ENCODE measurements around the gene MYPOP. TPM values are rescaled to one million over a fixed set of nuclear protein-coding genes. Genes with fewer than 3 reads are reported as not detected.
A peak's percentile ranks its signal among the peaks of the same experiment; 100 is the strongest.

MYPOP gene
- total RNA-seq, 4 donors from 2014 or later = 3.8 to 7.9 (median 6.0) TPM

GRCh38 chr19:45866400-45867176, 35.8 kb downstream of the MYPOP start:
- Histone ChIP-seq H3K4me3 (no peak overlapping the region), H3K9me3 (no peaks in the 10 kb centered on the region), H3K4me1 (peaks cover 19 to 25% (median 23%) of the 10 kb centered on the region in 4 donors), H3K36me3 (no peaks in the 10 kb centered on the region), H3K27ac (replicated peaks in 1 of 4) (no peak overlapping the region), H3K27me3 (peaks cover 10 to 31% (median 16%) of the 10 kb centered on the region in 4 donors)
- intact Hi-C loops (cut with DNase I) = loop anchor here (10.0 kb wide), 1 partner anchor 148 kb away; no protein-coding TSS in a partner anchor
- WGBS = 72% methylated on average over 8 of the region's 11 CpGs
- no peak for DNase-seq (ENCODE audit: extremely low spot score)
- TF ChIP-seq POLR2AphosphoS5 (IDR thresholded peaks at IDR 0.05) (no peak), CTCF (IDR thresholded peaks at IDR 0.05) (no peak), POLR2A (IDR thresholded peaks at IDR 0.05; ENCODE audit: low read depth) (no peak), EP300 (IDR thresholded peaks at IDR 0.05) (no peak)

- H3K4me1 ChIP-seq = peaks cover 24 to 35% (median 33%) of the 10 kb centered on the region in 4 donors
- H3K27me3 ChIP-seq = peaks cover 10 to 31% (median 16%) of the 10 kb centered on the region in 4 donors
- 67% methylated on average over 7 of the region's 9 CpGs for WGBS
- intact Hi-C loops (cut with DNase I) = loop anchor here (10.0 kb wide), 1 partner anchor 149 kb away; no protein-coding TSS in a partner anchor
- TF ChIP-seq POLR2AphosphoS5 (IDR thresholded peaks at IDR 0.05) = no peak
- TF ChIP-seq POLR2A (IDR thresholded peaks at IDR 0.05; ENCODE audit: low read depth) = no peak
- TF ChIP-seq CTCF (IDR thresholded peaks at IDR 0.05) = no peak
- TF ChIP-seq EP300 (IDR thresholded peaks at IDR 0.05) = no peak
- no peak overlapping the region for H3K27ac ChIP-seq (replicated peaks in 1 of 4)
- no peak overlapping the region for H3K4me3 ChIP-seq
- no peak for DNase-seq (ENCODE audit: extremely low spot score)
- H3K9me3 ChIP-seq = no peaks in the 10 kb centered on the region
- peaks cover 0 to 6% (median 0%) of the 10 kb centered on the region in 4 donors for H3K36me3 ChIP-seq
These were observed 37.0 kb downstream of the MYPOP start for GRCh38 chr19:45865269-45865948.

- Histone ChIP-seq H3K9me3 (no peaks in the 10 kb centered on the region), H3K27me3 (peaks cover 10 to 31% (median 16%) of the 10 kb centered on the region in 4 donors), H3K36me3 (peaks cover 2 to 12% (median 4%) of the 10 kb centered on the region in 4 donors), H3K4me1 (peaks cover 24 to 36% (median 33%) of the 10 kb centered on the region in 4 donors), H3K4me3 (peak overlapping the region in 3 of 4 donors; percentile 94 to 99 (median 97)), H3K27ac (replicated peaks in 1 of 4) (peak overlapping the region in 1 of 4 donors; percentile 16)
- no peak for TF ChIP-seq CTCF (IDR thresholded peaks at IDR 0.05)
- TF ChIP-seq POLR2A (IDR thresholded peaks at IDR 0.05; ENCODE audit: low read depth) = no peak
- TF ChIP-seq EP300 (IDR thresholded peaks at IDR 0.05) = no peak
- no peak for TF ChIP-seq POLR2AphosphoS5 (IDR thresholded peaks at IDR 0.05)
- WGBS = 36% methylated on average over 12 of the region's 12 CpGs
- intact Hi-C loops (cut with DNase I) = loop anchor here (10.0 kb wide), 1 partner anchor 150 kb away; no protein-coding TSS in a partner anchor
- DNase-seq (ENCODE audit: extremely low spot score) = no peak
These were observed 37.8 kb downstream of the MYPOP start for GRCh38 chr19:45864629-45865082.

- intact Hi-C loops (cut with DNase I) = loop anchor here (2.0 to 10.0 kb wide), 2 partner anchors 23 to 151 kb away; partner anchors contain the start of gene IRF2BP1
- WGBS = 5% methylated on average over 10 of the region's 71 CpGs
These were observed 38.4 kb downstream of the MYPOP start, which contains the start of gene FOXA3 for GRCh38 chr19:45863840-45864628. Gene FOXA3 (plus strand): TSS chr19:45864326. CDS start chr19:45864457, 131 bp downstream.

More at GRCh38 chr19:45863840-45864628, 38.4 kb downstream of the MYPOP start, which contains the start of gene FOXA3:
- no peak for TF ChIP-seq POLR2AphosphoS5 (IDR thresholded peaks at IDR 0.05)
- no peak for TF ChIP-seq EP300 (IDR thresholded peaks at IDR 0.05)
- TF ChIP-seq CTCF (IDR thresholded peaks at IDR 0.05) = peak; percentile 52 to 64 (median 58)
- no peak for TF ChIP-seq POLR2A (IDR thresholded peaks at IDR 0.05; ENCODE audit: low read depth)
- H3K4me3 ChIP-seq = peak within 1 kb of the TSS; percentile 94 to 100 (median 98)
- peak within 1 kb of the TSS in 3 of 4 donors; percentile 16 to 97 (median 94) for H3K27ac ChIP-seq (replicated peaks in 1 of 4)
- peaks cover 24 to 36% (median 33%) of the 10 kb centered on the region in 4 donors for H3K4me1 ChIP-seq
- H3K9me3 ChIP-seq = no peaks in the 10 kb centered on the region
- peaks cover 10 to 31% (median 16%) of the 10 kb centered on the region in 4 donors for H3K27me3 ChIP-seq
- peaks cover 5 to 18% (median 10%) of the 10 kb centered on the region in 4 donors for H3K36me3 ChIP-seq
- DNase-seq (ENCODE audit: extremely low spot score) = no peak
